Ishikawa (cell line): ENCODE results near the gene ARSI.

ENCODE experiments used
- CEBPB ChIP-seq: IDR thresholded peaks from 2 replicates; pipeline ENCODE4 v1.6.1; 2012
- CREB1 ChIP-seq: IDR thresholded peaks from 2 replicates; pipeline ENCODE4 v1.6.1; 2012; ENCODE audit warnings: low read depth
- EGR1 ChIP-seq: IDR thresholded peaks from 2 replicates; pipeline ENCODE4 v1.6.1; 2012
- EP300 ChIP-seq: IDR thresholded peaks from 2 replicates; pipeline ENCODE4 v1.6.1; 2012; ENCODE audit warnings: borderline replicate concordance
- RAD21 ChIP-seq: IDR thresholded peaks from 2 replicates; pipeline ENCODE4 v1.6.1; 2012; ENCODE audit warnings: low read depth
- TAF1 ChIP-seq: IDR thresholded peaks from 2 replicates; pipeline ENCODE4 v1.6.1; 2012; ENCODE audit warnings: low read depth, mild to moderate bottlenecking
- TCF12 ChIP-seq: IDR thresholded peaks from 2 replicates; pipeline ENCODE4 v1.6.1; 2012; ENCODE audit warnings: low read depth
- YY1 ChIP-seq: IDR thresholded peaks from 2 replicates; pipeline ENCODE4 v1.6.1; 2012; ENCODE audit warnings: low read depth
- TF ChIP-seq, protein P1 (sequence below): IDR thresholded peaks from 2 replicates; pipeline ENCODE4 v1.6.1; 2012; ENCODE audit warnings: low read depth, mild to moderate bottlenecking
- TF ChIP-seq, protein P2 (sequence below): IDR thresholded peaks from 2 replicates; pipeline ENCODE4 v1.6.1; 2012

DNA sequence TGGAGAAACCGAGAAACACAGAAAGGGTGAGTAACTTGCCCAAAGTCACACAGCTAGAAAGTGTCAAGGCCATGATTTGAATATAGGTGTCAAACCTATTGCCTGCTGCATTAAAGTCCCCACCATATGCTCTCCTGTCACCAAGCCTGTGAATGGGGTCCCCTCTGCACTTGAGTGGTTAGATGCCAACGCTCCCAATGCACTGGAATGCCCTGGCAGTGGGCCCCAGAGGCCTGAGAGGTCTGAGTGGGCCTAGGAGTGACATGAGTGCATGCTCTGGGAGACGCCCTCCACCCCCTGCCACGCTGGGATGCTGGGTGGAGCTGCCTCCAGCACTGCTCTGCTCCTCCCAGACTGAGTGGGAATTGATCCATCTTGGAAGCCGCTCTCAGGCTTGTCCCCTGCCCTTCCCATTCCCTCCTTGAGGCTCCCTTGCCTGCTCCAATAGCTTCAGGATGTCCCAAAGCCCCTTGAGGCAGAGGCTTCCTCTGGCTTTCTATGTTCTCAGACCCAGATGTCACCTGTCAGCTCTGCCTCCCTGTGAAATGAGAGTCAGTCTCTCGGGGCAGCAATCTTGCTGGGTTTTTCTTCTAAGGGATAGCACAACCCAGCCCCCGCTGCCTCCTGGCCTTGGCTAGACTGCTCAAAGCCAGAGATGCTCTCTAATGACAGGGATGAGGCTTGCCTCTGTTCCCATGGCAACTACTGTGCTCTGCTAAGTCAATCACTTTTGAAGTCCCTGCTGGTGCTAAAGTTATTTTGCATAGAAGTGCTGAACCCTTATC is 6.6 kb upstream of the ARSI start:
- TF ChIP-seq, protein P1, sequence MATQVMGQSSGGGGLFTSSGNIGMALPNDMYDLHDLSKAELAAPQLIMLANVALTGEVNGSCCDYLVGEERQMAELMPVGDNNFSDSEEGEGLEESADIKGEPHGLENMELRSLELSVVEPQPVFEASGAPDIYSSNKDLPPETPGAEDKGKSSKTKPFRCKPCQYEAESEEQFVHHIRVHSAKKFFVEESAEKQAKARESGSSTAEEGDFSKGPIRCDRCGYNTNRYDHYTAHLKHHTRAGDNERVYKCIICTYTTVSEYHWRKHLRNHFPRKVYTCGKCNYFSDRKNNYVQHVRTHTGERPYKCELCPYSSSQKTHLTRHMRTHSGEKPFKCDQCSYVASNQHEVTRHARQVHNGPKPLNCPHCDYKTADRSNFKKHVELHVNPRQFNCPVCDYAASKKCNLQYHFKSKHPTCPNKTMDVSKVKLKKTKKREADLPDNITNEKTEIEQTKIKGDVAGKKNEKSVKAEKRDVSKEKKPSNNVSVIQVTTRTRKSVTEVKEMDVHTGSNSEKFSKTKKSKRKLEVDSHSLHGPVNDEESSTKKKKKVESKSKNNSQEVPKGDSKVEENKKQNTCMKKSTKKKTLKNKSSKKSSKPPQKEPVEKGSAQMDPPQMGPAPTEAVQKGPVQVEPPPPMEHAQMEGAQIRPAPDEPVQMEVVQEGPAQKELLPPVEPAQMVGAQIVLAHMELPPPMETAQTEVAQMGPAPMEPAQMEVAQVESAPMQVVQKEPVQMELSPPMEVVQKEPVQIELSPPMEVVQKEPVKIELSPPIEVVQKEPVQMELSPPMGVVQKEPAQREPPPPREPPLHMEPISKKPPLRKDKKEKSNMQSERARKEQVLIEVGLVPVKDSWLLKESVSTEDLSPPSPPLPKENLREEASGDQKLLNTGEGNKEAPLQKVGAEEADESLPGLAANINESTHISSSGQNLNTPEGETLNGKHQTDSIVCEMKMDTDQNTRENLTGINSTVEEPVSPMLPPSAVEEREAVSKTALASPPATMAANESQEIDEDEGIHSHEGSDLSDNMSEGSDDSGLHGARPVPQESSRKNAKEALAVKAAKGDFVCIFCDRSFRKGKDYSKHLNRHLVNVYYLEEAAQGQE: no peak
- TF ChIP-seq EP300: no peak
- TF ChIP-seq CREB1: no peak
- no peak for TF ChIP-seq EGR1
- TF ChIP-seq YY1: no peak
- no peak for TF ChIP-seq CEBPB
- TF ChIP-seq, protein P2, sequence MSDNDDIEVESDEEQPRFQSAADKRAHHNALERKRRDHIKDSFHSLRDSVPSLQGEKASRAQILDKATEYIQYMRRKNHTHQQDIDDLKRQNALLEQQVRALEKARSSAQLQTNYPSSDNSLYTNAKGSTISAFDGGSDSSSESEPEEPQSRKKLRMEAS: no peak
- TF ChIP-seq RAD21: no peak
- no peak for TF ChIP-seq TAF1
- no peak for TF ChIP-seq TCF12
